Endothelial cell of hepatic sinusoid (primary cell): Measurements from ENCODE around the gene CCDC186.
"Not testable (repeated sequence)": the region's sequence is repeated elsewhere in the genome, so short reads cannot be mapped to it uniquely, and the experiment has no call there.

Experiments used
- in situ Hi-C: cut with HindIII; loops from 2 replicates; pipeline ENCODE4 v1.10.0; 2017; ENCODE audit warnings: low sequenced_read_pairs

The CCDC186 gene

GRCh38 chr10:114175667-114176066 is 1.7 kb upstream of the CCDC186 start:
- in situ Hi-C loops, result no loop called here

- in situ Hi-C loops, result no loop called here
Observed at GRCh38 chr10:114174695-114175188, 739 bp upstream of the CCDC186 start.

- in situ Hi-C loops, result no loop called here
Observed at GRCh38 chr10:114173603-114173920, 441 bp downstream of the CCDC186 start.

- in situ Hi-C loops, result no loop called here
Observed at GRCh38 chr10:114172776-114173602, 1.0 kb downstream of the CCDC186 start.

- in situ Hi-C loops, result no loop called here
Observed at GRCh38 chr10:114172216-114172615, 1.8 kb downstream of the CCDC186 start.

- in situ Hi-C loops, result no loop called here
Observed at GRCh38 chr10:114168450-114169009, 5.5 kb downstream of the CCDC186 start.

GRCh38 chr10:114167985-114168384 is 6.0 kb downstream of the CCDC186 start:
- in situ Hi-C loops, result no loop called here

- in situ Hi-C loops, result no loop called here
Observed at GRCh38 chr10:114166494-114166893, 7.5 kb downstream of the CCDC186 start.

- in situ Hi-C loops, result no loop called here
Observed at GRCh38 chr10:114166043-114166442, 8.0 kb downstream of the CCDC186 start.

- in situ Hi-C loops, result no loop called here
Observed at GRCh38 chr10:114163062-114163461, 10.9 kb downstream of the CCDC186 start.

- in situ Hi-C loops, result no loop called here
Observed at GRCh38 chr10:114157912-114158311, 16.1 kb downstream of the CCDC186 start.

GRCh38 chr10:114151892-114152291 is 22.1 kb downstream of the CCDC186 start:
- in situ Hi-C loops, result no loop called here

- in situ Hi-C loops, result no loop called here
Observed at GRCh38 chr10:114151486-114151885, 22.5 kb downstream of the CCDC186 start.

GRCh38 chr10:114149476-114149875 is 24.5 kb downstream of the CCDC186 start:
- in situ Hi-C loops, result loop anchor here (5.0 kb wide), 1 partner anchor 38 kb away; no protein-coding TSS in a partner anchor

- in situ Hi-C loops, result no loop called here
Observed at GRCh38 chr10:114143160-114143559, 30.8 kb downstream of the CCDC186 start.

- in situ Hi-C loops, result no loop called here
Observed at GRCh38 chr10:114142018-114142417, 32.0 kb downstream of the CCDC186 start.

- in situ Hi-C loops, result not testable (repeated sequence)
Observed at GRCh38 chr10:114140827-114141226, 33.2 kb downstream of the CCDC186 start.

- in situ Hi-C loops, result no loop called here
Observed at GRCh38 chr10:114140036-114140435, 34.0 kb downstream of the CCDC186 start.

GRCh38 chr10:114138581-114138980 is 35.4 kb downstream of the CCDC186 start:
- in situ Hi-C loops, result no loop called here

GRCh38 chr10:114135476-114135875 is 38.5 kb downstream of the CCDC186 start:
- in situ Hi-C loops, result no loop called here

GRCh38 chr10:114131094-114131493 is 42.9 kb downstream of the CCDC186 start:
- in situ Hi-C loops, result no loop called here

- in situ Hi-C loops, result loop anchor here (25.0 kb wide), 1 partner anchor 309 kb away; no protein-coding TSS in a partner anchor
Observed at GRCh38 chr10:114121031-114121430, 53.0 kb downstream of the CCDC186 start.
